SK-MEL-5 (cell line): ENCODE data around the gene RUFY2. TPM values are rescaled to one million over a fixed set of nuclear protein-coding genes. Genes with fewer than 3 reads are reported as not detected.
"Not testable (repeated sequence)": the region's sequence is repeated elsewhere in the genome, so short reads cannot be mapped to it uniquely, and the experiment has no call there.

Source experiments
- DNase-seq: peaks from one replicate; pipeline ENCODE4 v3.0.0-alpha.2; 2016; ENCODE audit warnings: low read depth, low spot score
- in situ Hi-C: cut with HindIII; loops from 2 replicates; pipeline ENCODE4 v1.10.0; 2016; ENCODE audit warnings: low sequenced_read_pairs, high pct_unique_total_duplicates, low pct_unique_long_range_greater_than_20kb
- polyA plus RNA-seq, 2 experiments: library from polyadenylated mRNA; depleted of rRNA; stranded (reverse); fragments of >200 nt; gene quantifications; 2 replicates each; pipeline ENCODE4 v1.2.3, GENCODE V29; 2015
- total RNA-seq: library from RNA; depleted of rRNA; stranded (reverse); fragments of >200 nt; shearing (Covaris generic); gene quantifications from 2 replicates; pipeline ENCODE4 v1.2.3, GENCODE V29; 2014; rRNA removed

Gene RUFY2
- total RNA-seq = 7.4 and 7.9 TPM in 2 replicates
- polyA plus RNA-seq (2015; cell fraction: cytosol; rRNA removed) = 4.5 and 5.1 TPM in 2 replicates
- polyA plus RNA-seq (2015; cell fraction: nucleus; rRNA removed) = 14.9 and 17.1 TPM in 2 replicates

- in situ Hi-C loops = no loop called here
- peak; percentile 61 for DNase-seq
Observed at GRCh38 chr10:68406815-68407548, at the start of gene RUFY2. RUFY2 (minus strand) TSS chr10:68407277; CDS start chr10:68407189, 88 bp downstream.

DNA sequence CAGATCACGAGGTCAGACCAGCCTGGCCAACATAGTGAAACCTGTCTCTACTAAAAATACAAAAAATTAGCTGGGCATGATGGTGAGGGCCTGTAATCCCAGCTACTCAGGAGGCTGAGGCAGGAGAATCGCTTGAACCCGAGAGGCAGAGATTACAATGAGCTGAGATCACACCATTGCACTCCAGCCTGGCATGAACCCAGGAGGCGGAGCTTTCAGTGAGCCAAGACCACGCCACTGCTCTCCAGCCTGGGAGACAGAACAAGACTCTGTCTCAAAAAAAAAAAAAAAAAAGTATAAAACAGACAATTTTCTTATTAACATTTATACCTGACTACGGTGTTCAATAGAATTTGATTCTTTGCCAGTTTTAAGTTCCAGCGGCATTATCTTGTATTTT lies 42.6 kb upstream of the RUFY2 start:
- DNase-seq, in situ Hi-C loops: not testable (repeated sequence)

DNA sequence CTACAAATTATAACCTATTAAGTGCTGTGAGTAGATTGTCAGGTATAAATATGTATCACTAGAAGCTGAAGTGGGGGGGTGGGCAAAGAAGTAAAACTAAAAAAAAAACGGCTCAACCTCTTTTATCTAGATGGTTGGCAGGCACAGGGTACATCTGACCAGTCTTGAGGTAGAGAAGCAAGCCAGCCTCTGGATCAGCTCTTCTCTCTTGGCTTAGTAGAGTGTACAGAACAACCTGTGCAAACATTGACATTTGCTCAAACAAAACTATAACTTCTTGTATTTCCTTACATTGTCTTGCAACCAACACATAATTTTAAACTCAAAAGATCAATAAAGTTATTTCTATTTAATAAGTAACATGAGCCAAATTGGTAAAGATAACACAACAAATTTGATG lies 39.1 kb upstream of the RUFY2 start:
- in situ Hi-C loops = no loop called here
- no peak for DNase-seq

DNA sequence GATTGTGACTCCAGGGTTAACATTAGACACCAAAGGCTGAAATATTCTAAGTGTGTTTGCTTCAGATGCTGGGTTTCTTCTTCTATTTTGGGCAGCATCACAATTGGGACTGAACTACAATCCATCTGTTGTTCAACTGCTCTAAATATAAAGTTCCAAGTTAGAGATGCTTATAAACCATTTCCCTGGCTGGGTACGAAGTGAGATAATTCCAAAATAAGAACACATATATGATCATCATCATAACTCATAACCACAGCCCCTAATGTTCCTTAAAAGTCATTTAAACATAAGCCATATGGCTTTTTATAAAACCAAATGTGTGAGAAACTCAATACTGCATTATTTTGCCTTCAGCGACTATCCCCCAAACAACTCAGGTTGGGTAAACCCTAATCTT lies 35.9 kb upstream of the RUFY2 start:
- DNase-seq = no peak
- in situ Hi-C loops = no loop called here

GRCh38 chr10:68440898-68441297 lies 33.8 kb upstream of the RUFY2 start:
- in situ Hi-C loops = no loop called here
- no peak for DNase-seq

DNA sequence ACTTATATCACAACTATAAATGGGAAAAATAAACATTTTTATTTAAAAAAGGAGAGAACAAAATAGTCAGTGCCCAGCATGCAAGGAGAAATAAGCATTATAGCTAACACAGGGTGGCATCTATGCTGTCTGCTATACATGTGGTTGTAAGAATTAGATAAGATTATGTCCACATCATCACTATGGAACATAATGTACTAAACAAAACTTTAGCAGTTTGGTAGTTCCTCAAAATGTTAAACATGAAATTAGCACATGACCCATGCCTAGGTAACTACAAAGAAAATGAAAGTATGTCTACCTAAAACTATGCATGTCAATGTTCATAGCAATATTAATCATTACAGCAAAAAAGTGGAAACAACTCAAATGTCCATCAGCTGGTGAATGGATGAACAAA lies 28.7 kb upstream of the RUFY2 start:
- in situ Hi-C loops = no loop called here
- no peak for DNase-seq

DNA sequence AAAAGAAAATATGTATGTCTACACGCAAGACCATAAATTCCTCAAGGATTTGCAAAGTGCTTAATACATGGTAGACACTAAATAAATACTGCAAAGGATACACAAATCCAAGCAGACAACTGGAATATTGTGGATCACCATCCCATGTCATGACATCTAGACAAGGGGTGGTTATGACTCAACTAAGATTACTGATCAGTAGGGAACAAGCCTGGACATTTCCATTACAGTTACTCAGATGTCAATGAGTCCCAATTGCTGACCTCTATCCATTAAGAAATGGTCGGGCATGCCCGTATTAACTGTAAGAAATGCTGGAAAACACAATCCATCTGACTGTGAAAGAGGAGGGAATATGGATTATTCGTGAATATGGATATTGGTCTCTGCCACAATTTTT lies 27.6 kb upstream of the RUFY2 start:
- in situ Hi-C loops = no loop called here
- no peak for DNase-seq

DNA sequence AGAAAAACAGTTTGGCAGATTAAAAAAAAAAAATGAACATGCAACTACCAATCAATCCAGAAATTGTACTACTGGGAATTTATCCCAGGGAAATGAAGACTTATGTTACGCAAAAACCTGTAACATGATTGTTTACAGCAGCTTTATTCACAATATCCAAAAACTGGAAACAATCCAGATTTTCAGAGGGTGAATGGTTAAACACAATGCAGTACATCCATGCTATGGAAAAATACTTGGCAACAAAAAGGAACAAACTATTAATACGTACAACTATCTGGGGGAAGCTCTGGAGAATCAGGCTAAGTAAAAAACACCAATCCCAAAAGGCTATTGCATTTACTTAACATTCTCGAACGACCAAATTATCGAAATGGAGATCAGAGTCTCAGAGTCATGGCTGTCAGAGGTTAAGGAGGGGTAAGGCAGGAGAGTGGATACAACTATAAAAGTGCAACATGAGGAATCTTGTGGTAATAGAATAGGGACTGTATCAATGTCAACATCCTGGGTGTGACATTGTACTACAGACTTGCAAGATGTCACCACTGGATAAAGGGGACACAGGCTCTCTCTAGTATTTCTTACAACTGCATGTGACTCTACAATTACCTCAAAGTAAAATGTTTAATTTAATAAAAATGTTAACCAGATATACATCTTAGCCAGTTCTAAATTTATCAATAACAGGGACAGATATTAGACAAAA lies 21.5 kb upstream of the RUFY2 start:
- in situ Hi-C loops = no loop called here

GRCh38 chr10:68424454-68425014 lies 17.5 kb upstream of the RUFY2 start:
- DNase-seq = no peak
- in situ Hi-C loops = no loop called here

More for the DNA sequence above, 21.5 kb upstream of the RUFY2 start:
- no peak for DNase-seq

- in situ Hi-C loops = no loop called here
- DNase-seq = no peak
Observed at GRCh38 chr10:68423522-68423921, 16.4 kb upstream of the RUFY2 start.

DNA sequence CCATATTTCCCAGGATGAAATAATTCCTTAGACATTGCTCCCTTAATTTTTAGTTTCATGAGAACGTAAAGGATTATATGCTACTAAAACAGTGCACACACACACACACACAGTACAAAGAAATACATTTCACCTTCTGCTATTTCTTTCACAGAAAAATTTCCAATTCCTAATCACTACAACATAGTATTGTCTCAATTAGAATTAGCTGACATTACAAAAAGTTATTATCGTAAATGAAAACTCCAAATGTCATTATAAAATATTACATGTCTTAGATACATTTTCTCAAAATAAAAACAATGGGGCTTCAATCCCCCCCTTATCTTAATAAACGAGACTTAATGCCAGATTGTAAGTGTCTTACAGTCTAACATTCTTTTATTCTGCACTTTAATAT lies 12.3 kb upstream of the RUFY2 start:
- DNase-seq = no peak
- in situ Hi-C loops = no loop called here

GRCh38 chr10:68408898-68409518 lies 1.9 kb upstream of the RUFY2 start:
- DNase-seq = no peak
- in situ Hi-C loops = no loop called here

- in situ Hi-C loops = no loop called here
Observed at GRCh38 chr10:68406111-68406814, 814 bp downstream of the RUFY2 start.

GRCh38 chr10:68403701-68404100 lies 3.4 kb downstream of the RUFY2 start:
- no peak for DNase-seq

More at GRCh38 chr10:68406111-68406814, 814 bp downstream of the RUFY2 start:
- peak; percentile 55 for DNase-seq

GRCh38 chr10:68402276-68402675 lies 4.8 kb downstream of the RUFY2 start:
- no peak for DNase-seq
- in situ Hi-C loops = no loop called here

More at GRCh38 chr10:68403701-68404100, 3.4 kb downstream of the RUFY2 start:
- in situ Hi-C loops = no loop called here

DNA sequence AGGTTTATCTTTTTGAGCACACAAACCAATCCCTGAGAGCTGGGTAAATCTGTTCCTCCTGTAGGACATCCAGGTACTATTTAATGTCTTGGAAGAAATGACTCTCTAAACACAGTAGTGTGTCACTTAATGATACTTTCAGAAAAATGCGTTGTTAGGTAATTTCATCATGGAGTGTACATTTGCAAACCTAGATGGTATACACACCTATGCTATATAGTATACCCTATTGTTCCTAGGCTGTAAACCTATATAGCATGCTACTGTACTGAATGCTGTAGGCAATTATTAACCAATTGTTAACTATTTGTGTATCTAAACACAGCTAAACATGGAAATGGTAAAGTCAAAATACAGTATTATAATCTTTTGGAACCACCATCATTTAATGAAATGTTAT lies 10.1 kb downstream of the RUFY2 start:
- in situ Hi-C loops = no loop called here
- no peak for DNase-seq

DNA sequence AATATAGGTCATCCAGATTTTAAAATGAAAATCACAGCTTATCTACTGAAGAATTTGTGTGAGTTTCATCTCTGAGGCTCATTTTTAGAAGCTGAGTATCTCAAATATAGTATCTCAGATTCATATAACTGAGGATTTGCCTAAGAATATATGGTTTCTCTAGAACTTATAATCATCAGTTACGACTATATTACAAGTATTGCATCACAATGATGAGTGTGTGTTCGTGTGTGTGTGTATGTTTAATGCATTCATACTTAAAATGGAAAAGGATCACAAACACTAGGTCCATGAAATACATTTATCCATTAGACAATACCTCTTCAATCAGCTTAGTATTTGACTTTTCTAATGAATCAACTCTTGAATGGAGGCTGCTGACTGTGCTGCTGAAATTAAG lies 21.3 kb downstream of the RUFY2 start:
- no peak for DNase-seq
- in situ Hi-C loops = no loop called here

- DNase-seq = no peak
- in situ Hi-C loops = no loop called here
Observed at GRCh38 chr10:68371604-68372003, 35.5 kb downstream of the RUFY2 start.
